CD4-positive, alpha-beta T cell treated with Interleukin-17A for 1 hour (primary cell): ENCODE results near the gene HNRNPAB.
A peak's percentile ranks its signal among the peaks of the same experiment; 100 is the strongest.

Experiments
- DNase-seq: peaks from one replicate; pipeline ENCODE4 v3.0.0-alpha.2; 2020

Gene HNRNPAB

DNA sequence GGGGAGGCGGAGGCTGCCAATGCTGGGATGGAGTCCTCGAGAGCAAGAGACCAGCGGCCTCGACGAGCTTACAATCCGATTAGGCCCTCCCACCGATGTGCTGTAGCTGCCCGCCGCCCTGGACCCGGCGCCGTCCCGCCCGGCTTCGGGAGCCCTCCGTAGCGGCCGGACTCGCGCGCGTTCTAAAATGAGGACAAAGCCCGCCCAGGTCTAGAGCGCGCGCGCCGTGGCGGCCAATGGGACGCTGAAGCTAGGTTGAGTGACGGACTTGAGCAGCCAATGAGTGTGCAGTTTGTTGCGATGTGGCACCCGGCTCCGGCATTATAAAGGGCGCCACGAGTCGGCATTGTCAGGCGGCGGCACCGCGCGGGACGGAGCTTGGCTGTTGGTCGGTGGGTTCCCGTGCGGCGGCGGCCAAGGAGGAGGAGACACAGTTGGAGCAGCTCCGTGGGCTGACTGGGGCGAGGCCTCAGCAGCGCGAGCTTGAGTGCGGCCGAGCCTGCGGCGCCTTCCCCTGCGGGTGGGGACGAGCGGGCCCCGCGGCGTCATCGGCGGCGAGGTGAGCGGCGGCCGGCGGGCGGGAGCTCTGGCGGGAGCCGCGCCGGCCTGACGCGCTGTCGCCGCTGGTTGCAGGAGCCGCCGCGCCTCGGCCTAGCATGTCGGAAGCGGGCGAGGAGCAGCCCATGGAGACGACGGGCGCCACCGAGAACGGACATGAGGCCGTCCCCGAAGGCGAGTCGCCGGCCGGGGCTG, at the start of gene HNRNPAB:
HNRNPAB (plus strand) TSS at position 352 of the 753 bp plus-strand sequence; CDS start at position 657, 305 bp downstream.
- DNase-seq = peak; percentile 97

- DNase-seq = no peak
Observed at GRCh38 chr5:178155065-178155464, 49.3 kb upstream of the HNRNPAB start.

GRCh38 chr5:178160176-178160575, 44.2 kb upstream of the HNRNPAB start:
- no peak for DNase-seq

DNA sequence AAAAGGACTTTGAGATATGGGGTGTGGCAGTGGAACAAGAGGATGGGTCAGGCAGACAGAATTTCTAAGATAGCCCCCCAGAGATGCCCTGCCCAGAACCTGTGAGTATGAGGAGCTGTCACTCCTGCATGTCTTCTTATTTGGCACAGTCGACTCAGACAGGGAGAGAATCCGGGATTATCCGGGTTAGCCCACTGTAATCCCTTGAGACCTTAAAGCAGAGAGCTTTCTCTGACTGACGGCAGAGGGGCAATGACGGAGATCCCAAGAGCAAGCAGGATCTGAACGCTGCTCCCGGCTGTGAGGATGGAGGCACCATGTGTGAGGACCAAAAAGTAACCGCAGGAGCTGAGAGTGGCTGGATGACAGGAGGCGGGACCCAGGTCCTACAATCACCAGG, 41.9 kb upstream of the HNRNPAB start:
- DNase-seq = no peak

DNA sequence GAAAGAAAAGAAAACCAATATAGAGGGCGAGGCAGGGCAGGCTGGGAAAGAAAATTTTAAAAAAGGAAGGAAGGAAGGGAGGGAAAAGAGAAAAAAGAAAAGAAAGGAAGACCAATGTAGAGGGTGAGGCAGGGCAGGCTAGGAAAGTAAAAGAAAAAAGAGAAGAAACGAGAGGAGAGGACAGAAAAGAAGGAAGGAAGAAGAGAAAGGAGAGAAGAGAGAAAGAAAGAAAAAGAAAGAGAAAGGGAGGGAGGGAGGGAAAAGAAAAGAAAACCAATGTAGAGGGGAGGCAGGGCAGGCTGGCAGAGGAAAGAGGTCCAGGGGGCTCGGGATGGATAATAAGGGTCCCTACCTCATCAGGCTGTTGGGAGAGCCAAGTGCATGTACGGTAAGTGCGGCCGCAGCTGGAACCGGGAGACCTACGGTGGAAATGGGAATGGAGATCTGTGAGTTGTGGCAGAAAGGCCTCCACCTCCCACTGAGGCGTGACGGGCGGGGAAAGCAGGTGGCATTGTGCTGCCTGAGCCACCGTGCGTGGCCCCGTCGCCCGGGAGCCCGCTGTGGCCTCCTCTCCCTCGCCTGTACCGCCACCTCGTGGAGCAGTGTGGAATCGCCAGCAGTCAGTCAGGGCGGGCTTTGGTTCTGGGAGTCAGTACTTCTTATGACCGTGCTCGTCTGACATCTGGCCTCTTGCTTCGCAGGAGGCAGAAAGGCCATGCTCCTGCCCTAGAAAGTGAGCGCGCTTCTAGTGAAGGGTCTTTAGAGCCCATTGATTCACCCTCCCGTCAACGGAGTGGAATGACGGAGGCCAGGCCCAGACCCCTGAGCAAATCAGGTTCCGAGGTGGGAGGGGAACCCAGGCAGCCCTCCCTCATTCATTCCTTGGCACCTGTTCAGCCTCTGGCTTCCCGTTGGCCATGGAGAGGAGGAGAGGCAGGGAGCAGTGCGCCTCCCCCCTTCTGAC, 40.3 kb upstream of the HNRNPAB start:
- DNase-seq = peak; percentile 91

GRCh38 chr5:178165581-178165980, 38.8 kb upstream of the HNRNPAB start:
- no peak for DNase-seq

- no peak for DNase-seq
Observed at GRCh38 chr5:178170455-178170854, 33.9 kb upstream of the HNRNPAB start.

GRCh38 chr5:178174456-178174855, 29.9 kb upstream of the HNRNPAB start:
- no peak for DNase-seq

DNA sequence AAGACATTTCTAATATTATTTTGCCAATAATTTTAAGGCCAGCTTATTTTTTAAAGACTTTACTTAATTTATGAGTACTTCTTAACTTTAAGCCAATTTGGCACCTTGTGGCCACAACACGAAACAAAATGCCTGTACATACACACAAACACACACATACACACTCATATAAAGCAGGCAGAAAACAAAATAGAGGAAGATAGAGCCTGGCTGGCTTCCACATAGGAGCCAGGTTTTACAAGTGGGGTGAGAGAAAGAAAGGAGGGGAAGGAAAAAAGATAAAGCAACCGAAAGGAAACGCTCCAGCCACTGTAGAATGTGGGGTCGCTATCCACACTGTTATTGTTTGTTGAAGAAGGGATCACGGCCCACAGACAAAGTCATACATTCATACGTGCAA, 27.5 kb upstream of the HNRNPAB start:
- no peak for DNase-seq

DNA sequence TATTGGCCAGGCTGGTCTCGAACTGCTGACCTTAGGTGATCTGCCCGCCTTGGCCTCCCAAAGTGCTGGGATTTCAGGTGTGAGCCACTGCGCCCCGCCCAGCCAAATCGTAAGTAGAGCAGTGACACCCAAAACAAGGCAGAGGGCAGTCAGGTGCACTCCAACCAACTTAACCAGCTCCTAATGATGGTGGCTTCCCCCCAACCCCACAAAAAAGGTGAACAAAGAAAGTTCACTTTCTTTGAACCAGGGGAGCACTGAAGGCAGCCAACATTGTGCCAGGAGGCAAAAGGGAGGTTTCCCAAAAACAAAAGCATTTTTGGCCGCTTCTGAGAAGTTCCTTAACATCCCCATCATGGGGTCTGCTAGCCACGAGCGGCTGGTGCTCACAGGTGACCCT, 26.8 kb upstream of the HNRNPAB start:
- DNase-seq = no peak

DNA sequence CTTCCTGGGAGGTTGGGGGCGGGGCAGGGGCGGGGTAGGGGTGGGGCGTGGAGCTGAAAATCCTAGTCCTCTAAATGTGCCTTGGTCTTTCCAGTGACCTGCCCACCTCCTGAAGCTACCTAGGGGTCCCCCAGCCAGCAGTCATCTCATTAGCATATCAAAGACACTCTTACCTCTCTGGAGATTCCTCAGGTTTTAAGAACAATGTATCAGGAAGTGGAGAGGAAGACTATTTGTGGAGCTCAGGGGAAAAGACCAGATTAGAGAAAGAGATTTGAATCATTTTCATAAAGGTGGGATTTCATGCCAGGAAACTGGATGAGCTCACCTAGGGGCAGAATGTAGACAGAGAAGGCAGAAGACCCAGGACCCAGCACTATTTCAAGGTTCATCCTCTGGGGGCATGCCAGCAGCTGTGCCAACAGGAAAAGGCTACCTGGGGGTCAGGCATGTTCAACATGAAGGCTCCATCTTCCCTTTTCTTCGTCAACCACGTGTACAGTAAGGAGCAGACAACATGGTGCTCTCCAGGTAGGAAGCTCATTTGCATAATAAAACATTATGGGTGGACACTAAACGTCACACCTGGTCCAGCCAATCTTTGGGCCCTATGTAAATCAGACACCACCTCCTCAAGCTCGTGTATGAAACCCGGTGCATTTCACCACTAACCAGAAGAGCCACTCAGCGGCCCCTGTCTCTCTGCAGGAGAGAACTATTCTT, 24.0 kb upstream of the HNRNPAB start:
- no peak for DNase-seq

- no peak for DNase-seq
Observed at GRCh38 chr5:178182158-178182876, 22.0 kb upstream of the HNRNPAB start.

DNA sequence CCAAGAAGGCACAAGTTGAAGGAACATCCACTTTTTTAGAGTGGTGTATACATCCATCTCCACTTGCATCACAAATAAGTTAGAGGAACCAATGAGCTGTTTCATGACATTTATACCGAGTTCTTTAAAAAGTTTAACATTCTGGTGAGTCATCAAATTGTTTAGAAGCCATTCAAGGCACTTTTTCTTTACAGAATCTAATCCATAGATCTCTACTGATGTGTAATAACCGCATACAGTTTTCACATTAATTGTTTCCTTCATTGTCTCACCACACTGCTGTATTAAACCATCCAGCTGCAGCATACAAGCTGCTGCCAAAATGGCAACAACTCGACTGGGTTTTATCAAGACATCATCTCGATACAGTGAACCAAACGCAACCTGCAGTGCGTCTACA, 17.9 kb upstream of the HNRNPAB start:
- DNase-seq = no peak

GRCh38 chr5:178187014-178187413, 17.3 kb upstream of the HNRNPAB start, which contains the start of gene GMCL2:
GMCL2 (minus strand) TSS chr5:178187371; CDS start chr5:178187299, 72 bp downstream.
- DNase-seq = no peak

DNA sequence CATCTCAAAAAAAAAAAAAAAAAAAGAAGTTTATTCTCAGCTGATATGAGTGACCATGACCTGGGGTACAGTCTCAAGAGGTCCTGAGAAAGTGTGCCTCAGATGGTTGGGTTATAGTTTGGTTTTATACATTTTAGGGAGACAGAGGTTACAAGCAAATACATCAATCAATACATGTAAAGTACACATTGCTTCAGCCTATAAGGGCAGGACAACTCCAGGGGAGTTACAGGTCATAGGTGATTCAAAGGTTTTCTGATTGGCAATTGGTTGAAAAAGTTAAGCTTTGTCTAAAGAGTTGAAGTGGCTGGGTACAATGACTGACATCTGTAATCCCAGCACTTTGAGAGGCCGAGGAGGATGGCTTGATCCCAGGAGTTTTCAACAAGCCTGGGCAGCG, 14.9 kb upstream of the HNRNPAB start:
- DNase-seq = no peak

GRCh38 chr5:178191661-178192060, 12.7 kb upstream of the HNRNPAB start:
- DNase-seq = no peak

DNA sequence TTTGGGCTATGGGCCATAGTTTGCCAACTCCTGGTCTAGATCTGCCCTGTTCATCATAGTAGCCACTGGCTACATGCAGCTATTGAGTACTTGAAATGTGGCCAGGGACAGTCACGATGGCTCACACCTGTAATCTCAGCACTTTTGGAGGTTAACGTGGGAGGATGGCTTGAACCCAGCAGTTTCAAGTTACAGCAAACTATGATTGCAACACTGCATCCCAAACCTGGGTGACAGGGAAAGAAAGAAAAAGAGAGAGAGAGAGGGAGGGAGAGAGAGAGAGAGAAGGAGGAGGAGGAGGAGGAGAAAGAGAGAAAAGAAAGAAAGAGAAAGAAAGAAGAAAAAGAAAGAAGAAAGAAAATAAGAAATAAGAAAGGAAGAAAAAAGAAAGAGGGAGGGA, 12.1 kb upstream of the HNRNPAB start:
- DNase-seq = no peak

GRCh38 chr5:178192787-178193186, 11.5 kb upstream of the HNRNPAB start:
- DNase-seq = no peak

DNA sequence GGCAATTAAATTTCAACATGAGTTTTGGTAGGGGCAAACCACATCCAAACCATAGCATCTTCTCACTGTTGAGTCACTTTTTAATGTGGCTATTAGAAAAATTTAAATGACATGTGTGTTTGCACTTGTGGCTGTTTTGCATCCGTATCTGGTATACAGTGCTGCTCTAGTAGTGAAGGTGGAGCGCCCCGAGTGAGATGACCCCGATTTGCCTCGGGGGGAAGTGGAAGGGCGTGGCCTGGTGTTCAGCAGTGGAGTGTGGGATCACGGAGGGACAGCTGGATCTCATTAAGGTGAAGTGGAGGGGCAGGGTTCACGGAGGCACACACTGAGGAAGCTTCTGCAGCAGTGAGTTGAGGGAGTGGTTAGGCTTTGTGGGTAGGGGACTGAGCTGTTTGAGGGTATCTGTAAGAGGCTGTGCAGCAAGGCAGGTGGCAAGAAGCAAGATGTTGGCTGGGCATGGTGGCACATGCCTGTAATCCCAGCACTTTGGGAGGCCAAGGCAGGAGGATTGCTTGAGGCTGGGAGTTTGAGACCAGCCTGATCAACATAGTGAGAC, 11.0 kb upstream of the HNRNPAB start:
- no peak for DNase-seq

GRCh38 chr5:178194026-178194425, 10.3 kb upstream of the HNRNPAB start:
- DNase-seq = no peak

DNA sequence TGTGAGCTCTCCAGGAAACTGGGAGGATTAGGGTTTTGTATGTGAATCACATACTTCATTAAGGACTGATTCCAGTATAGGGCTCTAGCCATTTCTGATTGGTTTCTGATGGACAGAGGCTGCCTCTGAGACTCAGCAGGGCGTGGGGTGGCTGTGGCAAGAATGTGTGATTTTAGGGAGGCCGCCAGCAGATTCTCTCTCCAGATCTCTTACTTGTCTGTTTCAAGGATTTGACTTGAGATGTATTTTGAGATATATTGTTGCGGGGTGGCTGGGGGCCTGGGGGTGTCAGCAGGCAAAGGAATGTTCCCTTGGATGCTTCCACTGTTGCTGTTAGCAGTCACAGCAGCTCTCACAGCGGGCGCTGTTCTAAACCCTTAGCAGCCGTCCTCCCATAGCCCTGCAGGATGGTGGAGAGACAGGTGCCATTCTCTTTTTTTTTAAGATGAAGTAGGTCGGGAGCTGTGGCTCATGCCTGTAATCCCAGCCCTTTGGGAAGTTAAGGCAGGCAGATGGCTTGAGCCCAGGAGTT, 8.0 kb upstream of the HNRNPAB start:
- no peak for DNase-seq

DNA sequence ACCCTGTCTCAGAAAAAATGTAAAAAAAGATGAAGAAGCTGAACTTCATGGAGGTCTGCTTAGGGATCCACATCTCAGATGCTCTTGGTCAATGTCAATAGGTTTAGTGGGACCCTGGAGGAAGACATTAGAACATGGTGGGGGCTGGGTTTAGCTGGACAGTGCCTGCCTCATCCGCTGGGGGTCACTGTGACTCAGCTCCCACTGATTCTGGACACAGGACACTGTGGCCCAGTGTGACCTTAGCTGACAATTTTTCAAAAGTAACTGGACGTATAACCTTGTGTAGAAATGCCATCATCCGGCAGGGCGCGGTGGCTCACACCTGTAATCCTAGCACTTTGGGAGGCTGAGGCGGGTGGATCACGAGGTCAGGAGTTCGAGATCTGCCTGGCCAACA, 7.3 kb upstream of the HNRNPAB start:
- no peak for DNase-seq
